ENCODE results near the gene ARNT2.

DNA sequence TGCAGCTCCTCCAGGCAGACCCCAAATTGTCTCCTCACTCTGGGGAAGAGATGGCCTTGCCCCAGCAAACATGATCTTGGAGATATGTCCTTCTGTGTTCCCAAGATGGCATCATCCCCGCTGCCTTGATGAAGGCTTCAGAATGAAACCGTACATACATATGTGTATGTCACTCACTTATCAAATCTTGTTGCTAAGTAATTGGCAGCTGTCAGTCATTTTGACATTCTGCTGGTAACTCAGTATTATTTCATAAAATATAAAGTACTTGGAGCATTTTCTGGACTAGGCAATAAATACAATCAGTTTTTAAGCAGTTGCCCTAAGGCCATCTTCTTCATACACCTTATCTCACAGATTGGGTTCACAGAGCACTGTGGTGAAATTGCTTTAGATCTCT is 62.4 kb downstream of the ARNT2 start:
- no peak for TF ChIP-seq POLR2A (IDR thresholded peaks at IDR 0.05)
- TF ChIP-seq, protein P1, sequence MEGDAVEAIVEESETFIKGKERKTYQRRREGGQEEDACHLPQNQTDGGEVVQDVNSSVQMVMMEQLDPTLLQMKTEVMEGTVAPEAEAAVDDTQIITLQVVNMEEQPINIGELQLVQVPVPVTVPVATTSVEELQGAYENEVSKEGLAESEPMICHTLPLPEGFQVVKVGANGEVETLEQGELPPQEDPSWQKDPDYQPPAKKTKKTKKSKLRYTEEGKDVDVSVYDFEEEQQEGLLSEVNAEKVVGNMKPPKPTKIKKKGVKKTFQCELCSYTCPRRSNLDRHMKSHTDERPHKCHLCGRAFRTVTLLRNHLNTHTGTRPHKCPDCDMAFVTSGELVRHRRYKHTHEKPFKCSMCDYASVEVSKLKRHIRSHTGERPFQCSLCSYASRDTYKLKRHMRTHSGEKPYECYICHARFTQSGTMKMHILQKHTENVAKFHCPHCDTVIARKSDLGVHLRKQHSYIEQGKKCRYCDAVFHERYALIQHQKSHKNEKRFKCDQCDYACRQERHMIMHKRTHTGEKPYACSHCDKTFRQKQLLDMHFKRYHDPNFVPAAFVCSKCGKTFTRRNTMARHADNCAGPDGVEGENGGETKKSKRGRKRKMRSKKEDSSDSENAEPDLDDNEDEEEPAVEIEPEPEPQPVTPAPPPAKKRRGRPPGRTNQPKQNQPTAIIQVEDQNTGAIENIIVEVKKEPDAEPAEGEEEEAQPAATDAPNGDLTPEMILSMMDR (IDR thresholded peaks at IDR 0.05), result no peak
- no peak for TF ChIP-seq EP300 (IDR thresholded peaks at IDR 0.05)
